HFF-Myc (cell line): ENCODE data around the gene SMYD2.

Experiments used
- DNase-seq: peaks from one replicate; pipeline ENCODE4 v3.0.0-alpha.2; 2011; ENCODE audit warnings: low read depth; ENCODE audit errors: extremely low read depth
- H3K4me3 ChIP-seq: replicated peaks from 2 replicates; pipeline ENCODE4 v1.5.1; 2011; ENCODE audit warnings: low read depth, mild to moderate bottlenecking, control low read depth, low read length
- CTCF ChIP-seq: IDR thresholded peaks from 2 replicates; pipeline ENCODE4 v1.5.1; 2012; ENCODE audit warnings: mild to moderate bottlenecking, low read depth, low read length, control low read depth; ENCODE audit errors: missing control alignments

The SMYD2 gene

GRCh38 chr1:214290424-214291037 lies 9.6 kb downstream of the SMYD2 start:
- H3K4me3 ChIP-seq, result no peak overlapping the region
- no peak for DNase-seq
- no peak for TF ChIP-seq CTCF

GRCh38 chr1:214292322-214292721 lies 11.4 kb downstream of the SMYD2 start:
- TF ChIP-seq CTCF, result no peak
- no peak overlapping the region for H3K4me3 ChIP-seq
- DNase-seq, result no peak

- no peak for TF ChIP-seq CTCF
- H3K4me3 ChIP-seq, result no peak overlapping the region
- DNase-seq, result no peak
These were observed 15.0 kb downstream of the SMYD2 start for GRCh38 chr1:214295934-214296333.

GRCh38 chr1:214296860-214297745 lies 16.1 kb downstream of the SMYD2 start:
- no peak overlapping the region for H3K4me3 ChIP-seq
- no peak for DNase-seq
- TF ChIP-seq CTCF, result no peak

- H3K4me3 ChIP-seq, result no peak overlapping the region
- TF ChIP-seq CTCF, result no peak
- DNase-seq, result no peak
These were observed 19.3 kb downstream of the SMYD2 start for GRCh38 chr1:214300149-214300780.

GRCh38 chr1:214301526-214301925 lies 20.6 kb downstream of the SMYD2 start:
- no peak for DNase-seq
- TF ChIP-seq CTCF, result no peak
- no peak overlapping the region for H3K4me3 ChIP-seq
